ENCODE data around the gene HS3ST4.
"Not testable (repeated sequence)": the region's sequence is repeated elsewhere in the genome, so short reads cannot be mapped to it uniquely, and the experiment has no call there.

The HS3ST4 gene

GRCh38 chr16:26015776-26016175 lies 324.0 kb downstream of the HS3ST4 start:
- TF ChIP-seq CTCF (IDR thresholded peaks at IDR 0.05; ENCODE audit: low read depth, low read length, missing control alignments) = no peak
- in situ Hi-C loops (cut with HindIII; ENCODE audit: low sequenced_read_pairs) = no loop called here
- no peak for DNase-seq (ENCODE audit: low read depth)
- H3K4me3 ChIP-seq (ENCODE audit: low read depth, low read length) = no peak overlapping the region

DNA sequence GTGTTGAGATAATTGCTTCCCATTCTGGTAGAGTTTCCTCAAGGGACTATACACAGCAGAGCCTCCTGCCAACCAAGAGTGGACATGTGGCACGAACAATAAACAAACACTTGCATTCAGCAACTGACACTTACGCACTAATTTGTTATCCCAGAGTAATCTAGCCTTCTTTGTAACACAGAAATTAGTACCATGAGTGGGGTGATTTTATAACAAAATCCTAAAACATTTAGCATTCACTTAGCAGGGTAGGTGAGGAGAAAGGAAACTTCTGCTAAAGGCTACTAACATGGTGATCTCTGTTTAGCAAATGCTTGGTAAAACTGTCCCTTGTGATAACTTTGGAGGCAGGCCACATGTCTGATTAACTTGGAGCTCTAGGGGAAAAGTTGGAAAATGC lies 325.2 kb downstream of the HS3ST4 start:
- in situ Hi-C loops (cut with HindIII; ENCODE audit: low sequenced_read_pairs) = no loop called here
- DNase-seq (ENCODE audit: low read depth) = no peak
- H3K4me3 ChIP-seq (ENCODE audit: low read depth, low read length) = no peak overlapping the region
- TF ChIP-seq CTCF (IDR thresholded peaks at IDR 0.05; ENCODE audit: low read depth, low read length, missing control alignments) = no peak

DNA sequence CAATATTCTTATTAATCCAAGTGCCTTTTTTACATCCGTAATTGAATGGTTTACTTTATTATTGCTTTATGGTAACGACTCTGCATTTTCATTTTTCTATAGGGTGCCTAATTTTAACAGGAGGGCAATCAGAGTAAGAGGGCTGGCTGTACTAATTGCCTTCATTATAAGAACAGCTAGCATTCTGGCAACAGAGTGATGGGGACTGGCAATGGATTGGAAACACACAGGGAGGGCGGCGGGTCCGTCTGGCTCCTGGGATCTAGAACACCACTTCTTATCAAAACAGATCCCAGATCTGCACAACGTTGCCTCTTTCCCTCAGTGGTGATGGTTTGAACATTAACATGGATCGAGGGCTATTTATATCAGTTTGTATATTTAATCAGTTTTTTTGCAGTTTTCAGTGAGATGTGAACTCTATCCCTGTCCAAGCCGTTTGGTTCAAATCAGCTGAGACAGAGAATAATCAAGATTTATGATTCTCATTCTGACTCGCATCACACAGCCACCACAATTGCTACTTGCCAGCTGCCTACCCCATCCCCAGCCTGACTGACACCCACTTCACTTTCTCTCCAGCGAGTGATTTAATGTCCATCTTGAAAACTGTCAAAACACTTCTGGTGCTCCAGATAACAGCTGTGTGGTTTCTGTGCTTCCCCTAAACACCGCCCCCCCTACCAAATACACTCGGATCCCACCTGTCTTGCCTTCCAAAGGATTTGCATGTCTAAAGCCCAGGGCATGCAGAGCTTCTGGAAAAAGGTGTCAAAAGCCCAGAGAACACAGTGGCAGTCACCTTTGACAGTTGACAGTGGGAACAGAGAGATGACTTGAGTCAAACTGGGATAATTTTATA lies 327.9 kb downstream of the HS3ST4 start:
- DNase-seq (ENCODE audit: low read depth) = no peak
- TF ChIP-seq CTCF (IDR thresholded peaks at IDR 0.05; ENCODE audit: low read depth, low read length, missing control alignments) = no peak
- in situ Hi-C loops (cut with HindIII; ENCODE audit: low sequenced_read_pairs) = no loop called here
- no peak overlapping the region for H3K4me3 ChIP-seq (ENCODE audit: low read depth, low read length)

DNA sequence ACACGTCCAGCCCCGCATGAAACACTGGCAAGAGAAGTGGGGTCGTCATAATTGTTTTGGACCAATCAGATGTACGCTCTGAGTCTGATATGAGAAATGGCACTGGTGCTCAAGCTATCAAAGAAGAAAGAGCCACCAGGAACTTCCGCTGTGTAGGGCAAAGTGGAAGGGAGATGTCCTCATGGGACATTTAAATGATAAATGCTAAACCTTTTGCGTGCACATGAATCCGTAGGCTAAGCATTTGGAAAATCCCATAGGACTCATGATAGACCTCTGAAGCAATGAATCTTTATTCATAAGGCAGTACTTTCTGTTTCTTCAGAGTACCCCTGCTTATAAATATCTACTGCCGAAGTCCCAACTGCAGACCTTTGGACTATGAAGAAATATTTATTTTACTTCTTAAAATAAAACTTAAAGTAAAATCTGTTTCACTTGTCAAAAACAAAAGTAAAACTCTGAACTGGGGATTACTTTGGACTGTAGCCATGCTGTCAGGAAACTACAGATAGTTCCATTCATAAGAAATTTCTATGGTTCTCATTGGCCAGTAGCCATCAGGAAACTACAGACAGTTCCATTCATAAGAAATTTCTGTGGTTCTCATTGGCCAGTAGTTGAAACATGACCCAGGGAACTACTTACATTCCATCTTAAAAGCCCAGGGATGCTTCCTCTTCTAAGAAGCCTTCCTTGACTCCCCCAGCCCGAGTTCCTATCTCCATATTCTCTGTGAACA lies 335.1 kb downstream of the HS3ST4 start:
- no peak overlapping the region for H3K4me3 ChIP-seq (ENCODE audit: low read depth, low read length)
- no peak for DNase-seq (ENCODE audit: low read depth)
- TF ChIP-seq CTCF (IDR thresholded peaks at IDR 0.05; ENCODE audit: low read depth, low read length, missing control alignments) = no peak
- in situ Hi-C loops (cut with HindIII; ENCODE audit: low sequenced_read_pairs) = no loop called here

DNA sequence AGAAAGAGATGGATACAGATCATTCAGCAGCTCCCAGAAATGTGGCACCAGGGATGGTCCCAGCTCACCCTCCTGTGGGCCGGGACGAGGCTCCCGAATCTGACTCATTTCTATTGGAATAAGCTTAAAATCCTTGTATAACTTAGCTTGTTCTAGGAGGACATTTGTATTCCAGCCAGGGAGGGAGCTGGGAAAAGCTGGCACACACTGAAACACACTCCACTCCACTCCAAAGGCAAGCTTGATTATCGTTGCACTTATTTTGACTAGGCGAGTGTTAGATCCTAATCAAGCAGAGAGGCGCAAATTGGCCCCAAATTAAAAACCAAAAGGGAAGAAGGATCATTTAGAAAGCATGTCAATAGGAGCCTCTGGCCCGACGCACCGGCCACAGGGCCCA lies 339.5 kb downstream of the HS3ST4 start:
- H3K4me3 ChIP-seq (ENCODE audit: low read depth, low read length) = no peak overlapping the region
- no peak for TF ChIP-seq CTCF (IDR thresholded peaks at IDR 0.05; ENCODE audit: low read depth, low read length, missing control alignments)
- in situ Hi-C loops (cut with HindIII; ENCODE audit: low sequenced_read_pairs) = no loop called here

DNA sequence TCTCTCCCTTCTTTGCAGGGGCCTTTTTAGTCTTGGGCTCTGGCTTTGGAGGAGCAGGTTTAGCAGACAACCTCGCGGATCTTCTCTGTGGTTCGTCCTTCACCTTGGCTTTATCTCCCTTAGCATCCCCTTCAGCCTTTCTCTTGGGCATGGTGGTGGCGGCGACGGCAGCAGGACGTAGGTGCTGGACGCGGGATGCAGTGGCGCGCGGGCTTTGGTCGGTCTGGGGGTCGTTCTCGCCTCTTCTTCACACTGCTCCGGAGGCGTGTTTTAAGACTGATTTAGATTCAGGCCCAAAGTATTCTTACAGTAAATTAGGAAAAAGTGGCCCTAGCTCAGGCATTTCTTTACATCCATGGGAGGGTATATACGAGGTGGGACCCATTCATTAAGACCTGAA lies 340.9 kb downstream of the HS3ST4 start:
- H3K4me3 ChIP-seq (ENCODE audit: low read depth, low read length); in situ Hi-C loops (cut with HindIII; ENCODE audit: low sequenced_read_pairs); DNase-seq (ENCODE audit: low read depth): not testable (repeated sequence)

More for the DNA sequence above, 339.5 kb downstream of the HS3ST4 start:
- no peak for DNase-seq (ENCODE audit: low read depth)
